KMS-11 (cell line): ENCODE data around the gene OR10A3.

Experiments
- H2AFZ ChIP-seq: fragments of 200-600 bp; sonication (generic); 2 replicates; pipeline ENCODE4 v1.6.1; 2016; ENCODE audit warnings: antibody characterized with exemption, mixed run types, low read depth
- H3K27ac ChIP-seq: fragments of 200-600 bp; sonication (generic); 2 replicates; pipeline ENCODE4 v1.6.1; 2016; ENCODE audit warnings: mild to moderate bottlenecking, mixed run types
- H3K27me3 ChIP-seq: fragments of 200-600 bp; sonication (generic); 2 replicates; pipeline ENCODE4 v1.6.1; 2017; ENCODE audit warnings: mild to moderate bottlenecking, low read depth, mixed run types, moderate library complexity; ENCODE audit not compliant: insufficient read depth
- H3K36me3 ChIP-seq: fragments of 200-600 bp; sonication (generic); 2 replicates; pipeline ENCODE4 v1.6.1; 2017; ENCODE audit warnings: mild to moderate bottlenecking, mixed run types; ENCODE audit not compliant: insufficient read depth
- H3K4me1 ChIP-seq: fragments of 200-600 bp; sonication (generic); 2 replicates; pipeline ENCODE4 v1.6.1; 2016; ENCODE audit warnings: mild to moderate bottlenecking, low read depth, mixed run types; ENCODE audit not compliant: poor library complexity, severe bottlenecking
- H3K4me2 ChIP-seq: fragments of 200-600 bp; sonication (generic); 2 replicates; pipeline ENCODE4 v1.7.0; 2016; ENCODE audit warnings: mild to moderate bottlenecking, mixed run types
- H3K4me3 ChIP-seq: fragments of 200-600 bp; sonication (generic); IDR thresholded peaks from 2 replicates; pipeline ENCODE4 v1.6.1; 2017; ENCODE audit warnings: low read depth, low read length, mixed read lengths; ENCODE audit not compliant: insufficient read depth
- H3K79me2 ChIP-seq: fragments of 200-600 bp; sonication (generic); 2 replicates; pipeline ENCODE4 v1.6.1; 2016; ENCODE audit warnings: low read depth, mixed run types; ENCODE audit not compliant: insufficient read depth
- H3K9ac ChIP-seq: fragments of 200-600 bp; sonication (generic); 2 replicates; pipeline ENCODE4 v1.6.1; 2016; ENCODE audit warnings: mild to moderate bottlenecking, mixed run types
- H4K20me1 ChIP-seq: fragments of 200-600 bp; sonication (generic); 2 replicates; pipeline ENCODE4 v1.6.1; 2016; ENCODE audit warnings: mild to moderate bottlenecking, mixed run types; ENCODE audit not compliant: insufficient read depth
- CTCF ChIP-seq: fragments of 200-600 bp; sonication (generic); conservative IDR thresholded peaks from 2 replicates; pipeline ENCODE4 v1.6.1; 2017; ENCODE audit warnings: low read depth, mild to moderate bottlenecking, antibody characterized with exemption, low read length, moderate library complexity, mixed read lengths

The OR10A3 gene

GRCh38 chr11:7889985-7890384 lies 51.5 kb downstream of the OR10A3 start:
- Histone ChIP-seq H3K4me1 (no peaks in the 10 kb centered on the region), H4K20me1 (no peaks in the 10 kb centered on the region), H3K4me2 (no peak overlapping the region), H3K4me3 (no peak overlapping the region), H3K9ac (no peak overlapping the region), H3K36me3 (no peaks in the 10 kb centered on the region), H3K27me3 (no peaks in the 10 kb centered on the region), H3K79me2 (no peaks in the 10 kb centered on the region), H3K27ac (no peak overlapping the region), H2AFZ (no peak overlapping the region)
- TF ChIP-seq CTCF: no peak
